NOMO-1 treated with dmso at 0.1 percent for 144 hours (cell line): ENCODE measurements around the gene NR6A1.

Experiments used
- DNase-seq: peaks from one replicate; lab custom pipeline; 2025; ENCODE audit not compliant: unreplicated experiment; lab: John Stamatoyannopoulos, UW

Gene NR6A1

DNA sequence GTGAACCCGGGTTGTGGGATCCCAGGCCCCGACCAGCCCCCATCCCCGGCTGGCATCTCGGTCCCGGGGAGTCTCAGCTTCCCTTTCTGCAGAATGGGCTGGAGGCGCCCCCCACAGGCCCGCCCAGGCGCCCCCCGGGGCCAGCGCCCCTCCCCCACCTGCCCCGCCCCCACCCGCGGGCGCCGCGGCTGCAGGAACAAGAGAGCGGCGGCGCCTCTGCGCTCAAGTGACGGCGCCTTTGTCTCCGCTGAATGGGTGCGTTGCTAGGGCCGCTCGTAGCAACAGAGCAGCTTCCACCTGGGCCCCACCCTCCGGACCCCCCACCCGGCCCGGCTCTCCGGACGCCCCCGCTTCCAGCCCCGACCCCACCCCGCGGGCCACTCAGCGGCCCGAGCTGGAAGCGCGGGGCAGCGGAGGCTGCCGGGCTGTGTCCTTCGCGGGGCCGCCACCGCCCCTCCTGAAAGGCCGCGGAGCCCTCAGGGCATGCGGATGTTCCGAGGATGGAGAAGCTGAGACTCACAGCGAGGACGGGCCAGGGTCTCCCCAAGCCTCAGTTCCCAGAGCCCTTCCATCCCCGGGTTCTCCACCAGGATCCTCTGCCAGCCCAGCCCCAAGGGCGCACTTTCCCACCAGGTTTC, 293.3 kb downstream of the NR6A1 start:
- DNase-seq = no peak

DNA sequence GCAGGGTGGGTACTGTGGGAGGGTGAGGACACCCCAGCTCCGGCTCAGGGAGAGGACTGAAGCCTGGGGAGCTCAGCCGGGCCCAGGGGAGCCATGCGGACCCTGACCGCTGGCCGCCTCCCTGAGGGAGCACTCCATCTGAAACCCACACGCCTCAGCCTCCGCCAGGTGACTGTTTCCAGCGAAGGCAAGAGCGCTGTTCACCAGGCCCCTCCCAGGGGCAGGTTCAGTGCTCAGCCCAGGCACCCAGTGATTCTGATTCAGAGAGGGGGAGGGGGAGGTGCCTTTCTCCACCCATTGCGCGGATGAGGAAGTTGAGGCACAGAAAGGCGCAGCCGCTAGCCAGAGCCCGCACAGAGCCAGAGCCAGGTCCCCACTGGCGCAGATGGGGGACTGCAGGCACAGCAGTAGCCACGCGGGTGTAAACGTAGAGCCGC, 293.9 kb downstream of the NR6A1 start:
- DNase-seq = no peak

DNA sequence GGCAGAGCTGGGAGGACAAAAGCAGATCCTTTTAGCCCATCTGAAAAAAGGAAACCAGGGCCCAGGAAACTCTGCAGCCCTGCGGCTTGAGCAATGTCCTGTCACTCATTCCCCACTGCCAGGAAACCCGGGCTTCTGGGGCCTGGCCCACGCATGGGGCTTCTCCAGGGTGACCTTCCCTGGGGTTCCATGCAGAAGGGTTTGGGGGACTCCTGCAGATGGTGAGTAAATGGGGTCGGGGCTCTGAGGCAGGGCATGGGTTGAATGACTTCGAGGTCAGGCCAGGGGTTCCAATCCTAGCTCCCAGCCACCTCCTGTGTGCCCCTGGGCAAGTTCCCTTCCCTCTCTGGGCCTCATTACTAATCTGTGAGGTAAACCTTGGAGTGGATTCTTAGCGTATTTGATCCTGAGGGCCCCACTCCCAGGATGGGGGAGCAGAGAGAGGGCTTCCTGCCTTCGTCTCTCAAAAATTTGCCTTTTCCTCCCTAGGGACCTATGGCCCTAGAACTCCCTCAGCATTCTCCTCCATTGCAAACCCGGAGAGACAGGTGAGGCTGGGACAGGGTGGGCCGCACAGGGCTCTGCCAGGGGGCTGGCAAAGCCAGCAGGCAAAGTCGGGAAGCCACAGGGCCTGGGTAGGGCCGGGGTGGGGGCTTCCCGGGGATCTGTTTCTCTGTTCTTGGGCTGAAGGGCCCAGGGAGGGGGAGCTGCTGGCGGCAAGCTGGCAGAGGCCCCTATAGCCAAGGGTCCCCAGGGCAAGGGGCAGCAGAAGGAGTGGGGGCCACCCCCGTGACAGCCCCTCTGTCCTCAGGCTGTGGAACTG, 295.0 kb downstream of the NR6A1 start:
- DNase-seq = no peak

DNA sequence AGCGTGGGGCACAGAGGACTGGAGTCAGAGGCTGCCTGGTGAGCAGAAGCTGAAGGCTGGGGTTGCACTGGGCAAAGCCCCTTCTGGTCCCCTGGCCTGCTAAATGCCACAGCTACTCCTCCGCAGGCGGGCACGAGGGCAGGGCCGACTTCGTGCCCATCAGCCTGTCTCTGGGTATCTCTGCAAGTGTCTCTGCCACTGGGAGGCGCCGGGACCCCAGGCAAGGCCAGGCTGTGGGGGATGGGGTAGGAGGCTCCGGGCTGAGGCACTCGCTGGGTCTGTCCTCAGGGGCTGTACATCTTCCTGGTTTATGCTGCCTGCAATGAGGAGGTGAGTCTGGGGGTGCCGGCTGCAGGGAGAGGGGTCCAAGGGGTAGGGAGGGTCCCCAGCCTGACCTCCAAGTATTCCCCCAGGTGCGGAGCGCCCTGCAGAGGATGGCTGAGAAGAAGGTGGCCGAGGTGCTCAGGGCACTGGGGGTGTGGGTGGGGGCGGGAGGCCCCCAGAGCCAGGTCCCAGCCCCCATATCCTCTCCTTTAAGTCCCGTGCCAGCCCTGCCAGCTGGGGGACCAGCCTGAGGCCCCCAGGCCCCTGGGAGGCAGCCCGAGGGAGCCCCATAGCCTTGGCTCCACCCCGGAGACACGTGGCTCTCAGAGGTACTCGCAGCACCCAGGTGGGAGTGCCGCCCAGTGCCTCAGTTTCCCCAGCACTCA, 295.8 kb downstream of the NR6A1 start:
- no peak for DNase-seq

DNA sequence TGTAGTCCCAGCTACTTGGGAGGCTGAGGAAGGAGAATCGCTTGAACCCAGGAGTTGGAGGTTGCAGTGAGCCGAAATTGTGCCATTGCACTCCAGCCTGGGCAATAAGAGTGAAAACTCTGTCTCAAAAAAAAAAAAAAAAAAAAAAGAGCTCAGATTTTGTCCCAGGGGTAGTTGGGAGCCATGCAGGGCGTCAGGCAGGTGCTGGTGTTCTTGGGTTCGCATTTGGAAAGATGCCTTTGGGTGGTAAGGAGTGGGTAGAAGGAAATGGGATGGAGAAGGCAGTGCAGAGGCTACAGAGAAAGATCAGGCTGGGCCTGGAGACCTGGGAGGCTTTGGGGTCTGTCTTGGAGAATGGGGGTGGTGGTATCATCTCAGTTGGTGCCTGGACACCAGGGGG, 297.0 kb downstream of the NR6A1 start:
- no peak for DNase-seq

DNA sequence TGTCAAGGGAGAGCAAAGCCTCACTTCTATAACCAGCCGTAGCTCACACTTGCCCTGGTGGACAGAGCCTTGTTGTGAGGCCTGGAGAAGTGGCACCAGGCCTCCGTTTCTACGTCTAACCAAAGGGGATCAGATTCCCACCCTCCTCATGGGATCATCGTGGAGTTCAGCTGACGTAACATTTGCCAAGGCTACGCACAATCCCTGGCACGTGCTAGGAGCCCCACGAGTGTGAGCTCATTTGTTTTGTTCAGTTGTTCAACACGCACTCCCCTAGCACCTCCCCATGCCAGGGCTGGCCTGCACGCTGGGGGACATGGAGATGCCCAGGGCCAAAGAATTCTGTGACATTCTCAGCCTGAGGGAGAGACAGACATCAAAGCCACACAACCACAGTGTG, 297.8 kb downstream of the NR6A1 start:
- DNase-seq = no peak

DNA sequence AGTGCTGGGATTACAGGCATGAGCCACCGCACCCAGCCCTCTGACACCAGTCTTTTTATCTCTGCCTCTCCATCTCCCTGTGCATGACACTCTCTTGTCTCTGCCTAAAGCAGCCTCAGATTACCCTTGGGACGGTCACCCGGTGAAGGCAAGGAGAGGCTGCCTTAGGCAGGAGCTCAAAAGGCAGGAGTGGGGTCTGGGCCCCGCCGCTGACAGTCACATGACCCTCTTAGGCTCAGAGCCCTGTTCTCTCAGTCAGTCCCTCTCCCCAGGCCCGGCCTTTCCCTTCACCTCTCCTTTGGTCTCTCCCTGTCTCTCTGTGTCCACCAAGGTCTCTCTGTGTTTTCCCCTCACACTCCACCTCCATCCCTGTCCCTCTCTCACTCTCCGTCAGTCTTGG, 298.3 kb downstream of the NR6A1 start:
- no peak for DNase-seq

DNA sequence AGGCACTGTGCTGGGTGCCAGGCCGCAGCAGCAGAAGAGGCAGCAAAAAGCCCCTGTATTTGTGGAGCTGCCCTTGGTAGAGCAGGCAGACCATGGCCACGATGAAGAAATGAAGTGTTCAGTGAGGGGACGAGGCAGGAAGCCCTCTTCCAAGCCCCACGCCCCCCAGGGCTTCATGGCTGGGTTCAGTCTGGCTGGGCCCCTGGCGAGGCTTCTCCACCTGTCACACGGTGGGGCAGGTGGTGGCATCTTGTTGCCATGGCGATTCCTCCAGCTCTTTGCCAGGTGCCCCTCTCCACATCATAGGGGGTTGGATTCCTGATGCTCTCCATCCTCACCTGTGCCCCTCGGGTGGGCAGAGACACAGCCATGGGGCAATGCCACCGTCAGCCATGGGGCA, 299.4 kb downstream of the NR6A1 start:
- DNase-seq = no peak

DNA sequence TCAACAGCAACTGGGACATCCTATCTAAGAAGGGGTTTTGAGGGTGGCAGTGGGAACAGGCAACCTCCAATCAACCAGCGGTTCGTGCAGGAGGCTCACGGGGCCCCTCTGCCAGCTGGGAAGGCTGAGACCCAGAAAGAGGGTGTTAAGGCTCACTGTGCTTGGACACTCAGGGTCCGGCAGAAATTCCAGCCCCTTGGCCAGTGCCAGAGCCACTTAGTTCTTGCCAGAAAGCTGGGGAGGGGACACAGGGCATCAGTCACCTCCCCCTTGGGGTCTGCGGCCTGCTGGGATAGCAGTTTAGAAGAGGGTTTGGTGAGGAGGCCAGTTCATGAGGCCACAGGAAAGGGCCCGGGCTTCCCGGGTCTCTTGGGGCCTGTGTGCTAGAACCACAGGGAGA, 300.4 kb downstream of the NR6A1 start:
- no peak for DNase-seq

DNA sequence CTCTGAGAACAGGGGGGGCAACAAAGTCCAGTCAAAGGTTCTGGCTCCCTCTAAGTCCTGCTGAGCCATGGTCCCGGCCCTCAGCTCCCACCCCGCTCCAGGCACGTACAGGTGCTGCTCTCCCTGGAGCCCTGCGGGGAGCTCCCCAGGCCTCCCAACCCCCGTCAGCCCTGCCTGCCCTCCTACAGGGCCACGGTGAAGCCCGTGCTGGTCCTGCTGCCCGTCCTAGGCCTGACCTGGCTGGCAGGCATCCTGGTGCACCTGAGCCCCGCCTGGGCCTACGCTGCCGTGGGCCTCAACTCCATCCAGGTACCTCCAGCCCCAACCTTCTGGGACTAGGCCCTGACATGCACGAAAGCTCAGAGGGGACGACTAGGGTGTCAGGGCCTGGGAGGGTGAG, 300.8 kb downstream of the NR6A1 start:
- no peak for DNase-seq

DNA sequence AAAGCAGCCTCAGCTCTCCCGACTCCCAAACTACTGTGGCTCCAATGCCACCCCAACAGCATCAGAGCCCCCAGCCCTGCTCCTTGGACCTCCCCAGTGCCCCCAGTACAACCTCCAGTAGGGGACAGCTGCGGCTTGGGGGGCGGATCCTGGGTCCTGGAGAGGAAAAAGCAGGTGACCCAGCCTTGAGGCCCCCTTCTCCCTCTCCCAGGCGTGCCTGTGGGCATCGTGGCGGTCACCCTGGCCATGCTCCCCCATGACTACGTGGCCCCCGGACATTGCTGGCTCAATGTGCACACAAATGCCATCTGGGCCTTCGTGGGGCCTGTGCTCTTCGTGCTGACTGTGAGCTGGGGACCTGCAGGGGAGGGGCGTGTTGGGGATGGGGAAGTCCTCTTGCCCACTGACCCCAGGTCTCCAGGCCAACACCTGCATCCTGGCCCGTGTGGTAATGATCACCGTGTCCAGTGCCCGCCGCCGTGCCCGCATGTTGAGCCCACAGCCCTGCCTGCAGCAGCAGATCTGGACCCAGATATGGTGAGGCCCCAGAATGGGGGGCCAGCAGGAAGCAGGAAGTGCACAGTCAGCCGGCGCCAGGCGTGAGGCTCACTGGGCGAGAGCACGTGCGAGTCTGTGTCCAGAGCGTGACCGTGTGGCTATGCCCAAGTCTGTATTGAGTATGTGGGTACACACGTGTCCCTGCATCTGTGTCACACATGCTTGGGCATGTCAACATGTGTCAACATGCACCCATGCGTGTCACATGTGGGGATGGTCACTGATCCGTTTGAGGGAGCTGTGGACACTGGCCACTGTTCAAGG, 301.9 kb downstream of the NR6A1 start:
- no peak for DNase-seq

DNA sequence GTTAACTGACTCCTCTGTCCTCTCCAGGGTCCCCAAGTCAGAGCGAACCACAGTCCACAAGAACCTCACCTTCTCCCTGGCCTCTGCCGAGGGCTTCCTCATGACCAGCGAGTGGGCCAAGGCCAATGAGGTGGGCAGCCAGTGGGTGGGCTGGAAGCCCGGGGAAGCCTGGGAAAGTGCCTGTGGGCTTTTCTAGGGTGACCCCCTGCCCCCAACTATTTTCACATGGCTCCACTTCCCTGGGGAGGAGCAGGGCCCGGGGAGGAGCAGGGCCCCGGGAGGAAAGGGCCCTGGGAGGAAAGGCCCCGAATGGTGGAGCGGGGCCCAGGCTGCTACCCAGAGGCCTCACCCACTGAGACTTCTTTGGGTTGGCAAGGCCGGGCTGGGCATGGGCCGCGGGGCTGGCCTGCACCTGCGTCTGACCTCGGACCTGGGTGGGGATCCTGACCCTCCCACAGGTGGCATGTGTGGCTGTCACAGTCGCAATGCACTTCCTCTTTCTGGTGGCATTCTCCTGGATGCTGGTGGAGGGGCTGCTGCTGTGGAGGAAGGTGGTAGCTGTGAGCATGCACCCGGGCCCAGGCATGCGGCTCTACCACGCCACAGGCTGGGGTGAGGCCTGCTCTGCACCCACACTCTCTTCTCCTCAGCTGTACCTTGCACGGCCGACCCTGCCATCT, 302.9 kb downstream of the NR6A1 start:
- DNase-seq = no peak

DNA sequence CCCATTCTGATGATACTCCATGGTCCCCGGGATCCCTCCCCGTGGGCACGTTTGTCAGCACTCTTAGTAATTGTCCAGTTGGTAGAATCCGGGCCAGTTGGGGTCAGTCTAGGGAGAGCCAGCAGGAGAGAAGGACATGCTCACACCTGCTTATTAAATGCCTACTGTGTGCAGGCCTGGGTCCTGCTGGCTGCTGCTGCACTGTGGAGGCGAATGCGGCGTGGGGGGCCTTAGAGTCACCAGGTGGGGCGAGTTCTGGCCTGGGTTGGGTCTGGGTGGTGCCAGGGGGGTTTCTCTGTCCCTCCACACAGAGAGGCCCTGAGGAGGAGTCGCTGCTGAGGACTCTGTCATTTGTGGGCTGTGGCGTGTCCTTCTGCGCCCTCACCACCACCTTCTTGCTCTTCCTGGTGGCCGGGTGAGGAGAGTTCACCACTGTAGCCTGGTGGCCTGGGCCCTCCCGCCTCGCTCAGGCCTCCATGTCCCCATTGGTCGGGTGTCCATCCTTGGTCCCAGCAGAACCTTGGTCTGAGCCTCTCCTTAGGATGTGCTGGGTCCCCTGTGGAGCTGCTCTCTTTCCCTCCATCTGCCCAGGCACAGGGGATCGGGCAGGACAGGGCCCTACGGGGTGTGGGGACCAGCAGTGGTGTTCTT, 303.6 kb downstream of the NR6A1 start:
- DNase-seq = no peak
